Suprapubic skin (tissue), 4 donors: Measurements from ENCODE around the gene BBC3. TPM values are rescaled to one million over a fixed set of nuclear protein-coding genes. Genes with fewer than 3 reads are reported as not detected.

Experiments used
- DNase-seq, 2 donors: peaks; one replicate each; pipeline ENCODE4 v3.0.0-alpha.2; 2019; ENCODE audit warnings: low spot score in 2 of 2
- H3K27ac ChIP-seq: fragments of 200-600 bp; sonication (generic); one replicate; pipeline ENCODE4 v1.5.1; 2019
- H3K27me3 ChIP-seq: fragments of 200-600 bp; sonication (generic); one replicate; pipeline ENCODE4 v1.5.1; 2019
- H3K36me3 ChIP-seq: fragments of 200-600 bp; sonication (generic); one replicate; pipeline ENCODE4 v1.5.1; 2019
- H3K4me1 ChIP-seq: fragments of 200-600 bp; sonication (generic); one replicate; pipeline ENCODE4 v1.5.1; 2019
- H3K4me3 ChIP-seq: fragments of 200-600 bp; sonication (generic); one replicate; pipeline ENCODE4 v1.5.1; 2019; ENCODE audit warnings: mild to moderate bottlenecking
- H3K9me3 ChIP-seq: fragments of 200-600 bp; sonication (generic); one replicate; pipeline ENCODE4 v1.5.1; 2019
- EP300 ChIP-seq: sonication (generic); formaldehyde crosslinking; IDR thresholded peaks from one replicate; pipeline ENCODE4 v1.6.1; 2017; ENCODE audit warnings: antibody characterized with exemption
- POLR2A ChIP-seq, 2 donors: fragments of 450-650 bp; IDR thresholded peaks; one replicate each; pipeline ENCODE4 v1.6.1; 2017; ENCODE audit warnings: antibody characterized with exemption in 2 of 2, mild to moderate bottlenecking in 2 of 2, moderate library complexity in 2 of 2
- POLR2AphosphoS5 ChIP-seq, 3 donors: sonication (generic); formaldehyde crosslinking; IDR thresholded peaks; one replicate each; pipeline ENCODE4 v1.6.1; 2017; ENCODE audit warnings: antibody characterized with exemption in 3 of 3
- WGBS: methylation state at CpG from one replicate; pipeline ENCODE4 v1.1.5; 2018; 5-methylcytosine and 5-hydroxymethylcytosine counted together
- total RNA-seq, 4 donors: library from RNA; depleted of rRNA; stranded (reverse); fragments of >200 nt; gene quantifications; one replicate each; pipeline ENCODE4 v1.1.0, GENCODE V29; 2016
- TF ChIP-seq, protein P1 (sequence below), 2 donors: fragments of 200-600 bp in 1 of 2; fragments of 450-650 bp in 1 of 2; sonication (generic) in 1 of 2; IDR thresholded peaks; one replicate each; pipeline ENCODE4 v1.5.1; 2016 to 2019; ENCODE audit warnings: antibody characterized with exemption in 2 of 2, mild to moderate bottlenecking in 1 of 2, moderate library complexity in 1 of 2

Gene BBC3
- total RNA-seq, 4 donors from 2014 or later: 5.6 to 13.6 (median 9.7) TPM

GRCh38 chr19:47270408-47270807, 39.4 kb upstream of the BBC3 start:
- Histone ChIP-seq H3K27me3 (no peaks in the 10 kb centered on the region), H3K27ac (no peak overlapping the region), H3K9me3 (no peaks in the 10 kb centered on the region), H3K36me3 (peaks cover 47% of the 10 kb centered on the region), H3K4me1 (peaks cover 33% of the 10 kb centered on the region), H3K4me3 (no peak overlapping the region)
- 81% methylated on average over 7 of the region's 10 CpGs for WGBS
- DNase-seq: no peak
- TF ChIP-seq EP300 (no peak), POLR2AphosphoS5 (IDR thresholded peaks at IDR 0.05) (no peak)
- TF ChIP-seq, protein P1, sequence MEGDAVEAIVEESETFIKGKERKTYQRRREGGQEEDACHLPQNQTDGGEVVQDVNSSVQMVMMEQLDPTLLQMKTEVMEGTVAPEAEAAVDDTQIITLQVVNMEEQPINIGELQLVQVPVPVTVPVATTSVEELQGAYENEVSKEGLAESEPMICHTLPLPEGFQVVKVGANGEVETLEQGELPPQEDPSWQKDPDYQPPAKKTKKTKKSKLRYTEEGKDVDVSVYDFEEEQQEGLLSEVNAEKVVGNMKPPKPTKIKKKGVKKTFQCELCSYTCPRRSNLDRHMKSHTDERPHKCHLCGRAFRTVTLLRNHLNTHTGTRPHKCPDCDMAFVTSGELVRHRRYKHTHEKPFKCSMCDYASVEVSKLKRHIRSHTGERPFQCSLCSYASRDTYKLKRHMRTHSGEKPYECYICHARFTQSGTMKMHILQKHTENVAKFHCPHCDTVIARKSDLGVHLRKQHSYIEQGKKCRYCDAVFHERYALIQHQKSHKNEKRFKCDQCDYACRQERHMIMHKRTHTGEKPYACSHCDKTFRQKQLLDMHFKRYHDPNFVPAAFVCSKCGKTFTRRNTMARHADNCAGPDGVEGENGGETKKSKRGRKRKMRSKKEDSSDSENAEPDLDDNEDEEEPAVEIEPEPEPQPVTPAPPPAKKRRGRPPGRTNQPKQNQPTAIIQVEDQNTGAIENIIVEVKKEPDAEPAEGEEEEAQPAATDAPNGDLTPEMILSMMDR (IDR thresholded peaks at IDR 0.05): no peak

DNA sequence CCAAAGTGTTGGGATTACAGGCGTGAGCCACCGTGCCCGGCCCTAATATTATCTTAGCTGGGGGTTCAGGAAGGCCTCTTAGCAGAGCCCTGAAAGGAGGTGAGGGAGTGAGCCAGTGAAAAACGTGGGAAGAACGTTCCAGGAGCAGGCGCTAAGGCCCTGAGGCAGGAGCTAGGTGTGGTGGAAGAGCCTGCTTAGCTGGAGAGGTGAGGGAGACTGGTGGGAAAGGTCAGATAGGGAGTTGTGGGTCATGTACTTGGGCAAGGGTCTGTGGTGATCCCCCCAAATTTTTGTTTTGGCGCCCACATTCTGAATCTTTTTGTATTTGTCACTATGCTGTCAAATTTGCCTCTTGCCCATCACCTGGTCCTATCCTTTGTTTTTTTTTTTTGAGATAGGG, 38.6 kb upstream of the BBC3 start:
- no peaks in the 10 kb centered on the region for H3K27me3 ChIP-seq
- no peak for DNase-seq
- TF ChIP-seq EP300 (no peak), POLR2AphosphoS5 (IDR thresholded peaks at IDR 0.05) (no peak), POLR2A (IDR thresholded peaks at IDR 0.05) (no peak)
- TF ChIP-seq, protein P1 (IDR thresholded peaks at IDR 0.05): no peak
- H3K4me1 ChIP-seq: peaks cover 26% of the 10 kb centered on the region
- no peak overlapping the region for H3K4me3 ChIP-seq
- 72% methylated on average over 7 of the region's 7 CpGs for WGBS
- no peak overlapping the region for H3K27ac ChIP-seq
- H3K36me3 ChIP-seq: peaks cover 55% of the 10 kb centered on the region
- no peaks in the 10 kb centered on the region for H3K9me3 ChIP-seq

DNA sequence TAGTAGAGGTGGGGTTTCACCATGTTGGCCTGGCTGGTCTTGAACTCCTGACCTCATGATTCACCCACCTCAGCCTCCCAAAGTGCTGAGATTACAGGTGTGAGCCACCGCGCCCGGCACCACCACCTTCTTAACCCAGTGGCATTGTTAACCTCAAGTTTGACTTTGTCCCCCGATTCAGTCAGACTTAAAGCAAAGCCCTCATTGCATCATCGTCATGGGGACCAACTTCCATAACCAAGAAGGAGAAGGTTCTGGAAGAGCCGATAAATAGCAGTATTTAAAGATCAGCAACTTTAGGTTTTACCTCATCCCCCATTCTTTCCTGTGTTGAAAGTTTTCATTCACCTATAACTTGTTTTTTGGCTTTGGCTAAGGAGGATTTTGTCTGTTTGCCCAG, 37.0 kb upstream of the BBC3 start:
- WGBS: 76% methylated on average over 6 of the region's 6 CpGs

DNA sequence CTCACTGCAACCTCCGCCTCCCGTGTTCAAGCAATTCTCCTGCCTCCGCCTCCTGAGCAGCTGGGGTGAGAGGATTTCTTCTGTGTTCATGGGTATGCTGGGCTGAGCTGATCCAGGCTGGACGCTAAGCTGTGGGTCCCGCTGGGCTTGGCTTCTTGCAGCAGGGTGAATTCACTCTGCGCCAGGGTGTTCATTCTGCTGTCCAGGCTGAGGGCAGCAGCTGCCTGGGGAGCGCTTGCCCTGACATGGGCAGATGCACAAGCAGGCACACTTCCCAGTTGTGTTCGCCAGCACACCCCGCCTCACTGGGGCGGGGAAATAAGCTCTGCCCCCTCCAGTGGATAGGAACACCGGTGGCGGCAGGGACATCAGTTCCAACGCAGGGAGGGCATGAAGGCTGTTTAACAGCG, 36.4 kb upstream of the BBC3 start:
- 52% methylated on average over 10 of the region's 14 CpGs for WGBS
- TF ChIP-seq EP300 (no peak), POLR2A (IDR thresholded peaks at IDR 0.05) (no peak), POLR2AphosphoS5 (IDR thresholded peaks at IDR 0.05) (no peak)
- TF ChIP-seq, protein P1 (IDR thresholded peaks at IDR 0.05): no peak

More for the DNA sequence above, 37.0 kb upstream of the BBC3 start:
- Histone ChIP-seq H3K9me3 (no peaks in the 10 kb centered on the region), H3K36me3 (peaks cover 71% of the 10 kb centered on the region), H3K27me3 (no peaks in the 10 kb centered on the region), H3K27ac (no peak overlapping the region), H3K4me3 (no peak overlapping the region), H3K4me1 (peaks cover 26% of the 10 kb centered on the region)
- TF ChIP-seq, protein P1 (IDR thresholded peaks at IDR 0.05): no peak
- TF ChIP-seq EP300 (no peak), POLR2A (IDR thresholded peaks at IDR 0.05) (no peak), POLR2AphosphoS5 (IDR thresholded peaks at IDR 0.05) (no peak)
- DNase-seq: no peak

DNA sequence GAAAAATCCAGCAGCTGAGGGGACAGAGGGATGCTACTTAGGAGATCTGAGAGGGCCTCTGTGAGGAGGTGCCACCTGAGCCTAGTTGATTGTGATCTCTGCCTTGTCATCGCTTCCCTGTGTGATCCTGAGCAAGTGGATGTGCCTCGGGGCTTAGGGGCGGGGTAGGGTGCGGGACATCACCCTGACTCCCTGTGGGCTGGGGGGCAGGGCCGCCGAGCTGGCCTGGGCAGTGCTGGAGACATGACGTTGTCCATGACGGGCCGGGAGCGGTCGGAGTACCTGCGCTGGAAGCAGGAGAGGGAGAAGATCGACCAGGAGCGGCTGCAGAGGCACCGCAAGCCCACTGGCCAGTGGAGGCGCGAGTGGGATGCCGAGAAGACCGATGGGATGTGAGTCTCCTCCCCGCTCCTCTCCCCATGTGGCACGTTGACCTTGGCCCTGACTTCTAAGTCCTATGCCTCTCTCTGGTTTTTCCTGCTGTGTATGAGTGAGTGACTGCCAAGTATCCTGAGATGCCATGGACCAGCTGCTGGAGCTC, 35.5 kb upstream of the BBC3 start:
- H3K36me3 ChIP-seq: peaks cover 82% of the 10 kb centered on the region
- no peak for DNase-seq

More for the DNA sequence above, 36.4 kb upstream of the BBC3 start:
- peaks cover 19% of the 10 kb centered on the region for H3K4me1 ChIP-seq
- no peak for DNase-seq
- no peaks in the 10 kb centered on the region for H3K27me3 ChIP-seq
- H3K9me3 ChIP-seq: no peaks in the 10 kb centered on the region
- H3K4me3 ChIP-seq: no peak overlapping the region
- peaks cover 78% of the 10 kb centered on the region for H3K36me3 ChIP-seq
- H3K27ac ChIP-seq: no peak overlapping the region

More for the DNA sequence above, 35.5 kb upstream of the BBC3 start:
- no peak for TF ChIP-seq POLR2AphosphoS5 (IDR thresholded peaks at IDR 0.05)
- TF ChIP-seq POLR2A (IDR thresholded peaks at IDR 0.05): no peak
- no peak for TF ChIP-seq EP300
- TF ChIP-seq, protein P1 (IDR thresholded peaks at IDR 0.05): no peak
- Histone ChIP-seq H3K4me3 (no peak overlapping the region), H3K4me1 (peaks cover 12% of the 10 kb centered on the region), H3K9me3 (no peaks in the 10 kb centered on the region), H3K27ac (no peak overlapping the region), H3K27me3 (no peaks in the 10 kb centered on the region)
- WGBS: 92% methylated on average over 15 of the region's 21 CpGs
